NCI-H510A treated with DMSO at 0.1 percent for 48 hours (cell line): ENCODE data around the gene MMEL1.
"Not testable (repeated sequence)": the region's sequence is repeated elsewhere in the genome, so short reads cannot be mapped to it uniquely, and the experiment has no call there.

Experiments
- DNase-seq: peaks from one replicate; lab custom pipeline; 2025; lab: John Stamatoyannopoulos, UW

Gene MMEL1

GRCh38 chr1:2628191-2628932, 4.5 kb downstream of the MMEL1 start:
- DNase-seq = no peak

GRCh38 chr1:2627746-2628145, 5.1 kb downstream of the MMEL1 start:
- no peak for DNase-seq

- not testable (repeated sequence) for DNase-seq
Observed at GRCh38 chr1:2625748-2626147, 7.1 kb downstream of the MMEL1 start.

GRCh38 chr1:2625311-2625710, 7.5 kb downstream of the MMEL1 start:
- DNase-seq = no peak

GRCh38 chr1:2624735-2625300, 8.0 kb downstream of the MMEL1 start:
- DNase-seq = no peak

GRCh38 chr1:2623571-2624337, 9.1 kb downstream of the MMEL1 start:
- no peak for DNase-seq

GRCh38 chr1:2617971-2618470, 14.8 kb downstream of the MMEL1 start:
- no peak for DNase-seq

GRCh38 chr1:2614145-2614544, 18.7 kb downstream of the MMEL1 start:
- DNase-seq = no peak

- no peak for DNase-seq
Observed at GRCh38 chr1:2612591-2613365, 20.0 kb downstream of the MMEL1 start.

GRCh38 chr1:2611621-2612437, 21.0 kb downstream of the MMEL1 start:
- no peak for DNase-seq

GRCh38 chr1:2611031-2611501, 21.8 kb downstream of the MMEL1 start:
- DNase-seq = no peak

- DNase-seq = no peak
Observed at GRCh38 chr1:2610036-2610959, 22.5 kb downstream of the MMEL1 start.

- no peak for DNase-seq
Observed at GRCh38 chr1:2609319-2610035, 23.3 kb downstream of the MMEL1 start.

- DNase-seq = no peak
Observed at GRCh38 chr1:2607641-2608091, 25.1 kb downstream of the MMEL1 start.

- DNase-seq = no peak
Observed at GRCh38 chr1:2606881-2607621, 25.8 kb downstream of the MMEL1 start.

GRCh38 chr1:2606396-2606880, 26.4 kb downstream of the MMEL1 start:
- DNase-seq = no peak

- DNase-seq = no peak
Observed at GRCh38 chr1:2605509-2606395, 27.1 kb downstream of the MMEL1 start.
